H1 (cell line): ENCODE results near the gene SYTL2. TPM values are rescaled to one million over a fixed set of nuclear protein-coding genes. Genes with fewer than 3 reads are reported as not detected.

Source experiments
- CTBP2 ChIP-seq: IDR thresholded peaks from 2 replicates; pipeline ENCODE4 v1.7.0; 2011; ENCODE audit warnings: borderline replicate concordance, mild to moderate bottlenecking, moderate library complexity, mixed read lengths, low read length; ENCODE audit not compliant: insufficient read depth, insufficient read length
- EZH2 ChIP-seq: fragments of 200-600 bp; sonication (generic); IDR thresholded peaks from 2 replicates; pipeline ENCODE4 v1.7.1; 2012; ENCODE audit warnings: low read depth, mild to moderate bottlenecking, moderate library complexity, low read length, inconsistent platforms; ENCODE audit not compliant: severe bottlenecking
- MAFK ChIP-seq: IDR thresholded peaks from 2 replicates; pipeline ENCODE4 v1.6.1; 2012; ENCODE audit warnings: low read depth, mild to moderate bottlenecking, improper control_type of control experiment, low read length
- RAD21 ChIP-seq, 2 experiments: IDR thresholded peaks in 1 of 2; conservative IDR thresholded peaks in 1 of 2; 2 replicates each; pipeline ENCODE4 v1.6.1; 2011; ENCODE audit warnings: low read depth in 2 of 2, low read length in 2 of 2, improper control_type of control experiment in 1 of 2, inconsistent platforms in 1 of 2, mild to moderate bottlenecking in 1 of 2, moderate library complexity in 1 of 2
- TAF1 ChIP-seq: IDR thresholded peaks from 2 replicates; pipeline ENCODE4 v1.6.1; 2011; ENCODE audit warnings: mild to moderate bottlenecking, low read depth, low read length
- TBP ChIP-seq: IDR thresholded peaks from 2 replicates; pipeline ENCODE4 v1.6.1; 2011; ENCODE audit warnings: low read depth, low read length, improper control_type of control experiment
- polyA plus RNA-seq, 7 experiments: library from polyadenylated mRNA; depleted of rRNA in 3 of 7; stranded (reverse) in 5 of 7; unstranded in 2 of 7; fragments of >200 nt in 5 of 7; fragments of 200-250 nt in 2 of 7; gene quantifications; 1 replicate in 5 of 7; 2 replicates in 1 of 7; 4 replicates in 1 of 7; pipeline versions ENCODE4 v1.2.1 to v1.2.3, GENCODE V29; 2011 to 2013; ENCODE audit warnings: missing spikeins in 2 of 7, mixed read lengths in 2 of 7
- total RNA-seq: library from RNA; stranded (reverse); fragmentation: NEBNext Ultra II Directional; extraction: Animal tissue kit (Norgen Biotek cat#: 25700); gene quantifications from 2 replicates; pipeline ENCODE4 v1.2.1, GENCODE V29; 2021

The SYTL2 gene
- total and polyA plus RNA-seq, 2 of the 8 experiments (the other 6 are each of a cell fraction or from before 2014, with no cell fraction given) = 1.3 to 9.1 TPM

DNA sequence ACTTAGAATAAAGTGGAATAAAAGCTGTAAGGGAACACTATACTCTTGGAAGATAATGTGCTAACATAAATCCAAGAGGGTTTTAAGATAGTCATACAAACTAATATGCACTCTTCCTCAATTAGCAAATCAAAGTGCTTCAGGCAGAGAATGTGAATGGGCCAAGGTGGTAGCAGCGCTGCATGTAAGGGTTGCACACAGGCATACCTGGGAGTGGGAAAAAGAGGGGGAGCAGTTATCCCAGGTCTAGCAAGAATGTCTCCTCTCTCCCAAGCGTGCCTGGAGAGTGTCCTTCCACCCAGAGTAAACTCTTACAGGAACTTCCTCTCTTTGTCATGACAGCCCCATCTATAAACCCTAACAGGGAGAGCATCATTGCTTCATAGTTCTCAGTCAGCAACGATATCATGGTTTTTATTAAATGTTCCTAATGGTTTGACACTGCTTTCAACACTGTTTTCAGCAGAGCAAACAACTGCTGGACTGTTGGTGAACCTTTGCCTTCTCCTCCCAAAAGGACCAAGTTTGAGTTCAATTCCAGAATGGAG is 61.6 kb downstream of the SYTL2 start (continued):
- TF ChIP-seq CTBP2 (no peak), EZH2 (no peak), TAF1 (no peak), MAFK (no peak), RAD21 (IDR thresholded peaks at IDR 0.05 in 1 of 2, conservative IDR thresholded peaks at IDR 0.05 in 1 of 2; ENCODE audit: low read depth in 2 of 2, low read length in 2 of 2) (no peak), TBP (no peak)
